ENCODE results near the gene WNT3A. TPM values are rescaled to one million over a fixed set of nuclear protein-coding genes. Genes with fewer than 3 reads are reported as not detected.

The WNT3A gene
- polyA plus RNA-seq, 3 donors = not detected

- WGBS (ENCODE audit: insufficient coverage) = 47% methylated on average over 12 of the region's 15 CpGs
- Mint-ChIP-seq H3K4me1 (peaks cover 42% of the 10 kb centered on the region), H3K27me3 (ENCODE audit: low read depth in 3 of 3) (peaks cover 0 to 4% (median 0%) of the 10 kb centered on the region in 3 donors), H3K9me3 (no peaks in the 10 kb centered on the region), H3K36me3 (peaks cover 38 to 49% of the 10 kb centered on the region in 2 donors), H3K4me3 (peak overlapping the region; percentile 28 to 75), H3K27ac (peak overlapping the region in 5 of 7 donors; percentile 10 to 83 (median 73))
- intact Hi-C loops (cut with micrococcal nuclease) = no loop called here
- no peaks in the 10 kb centered on the region for H3K27me3 ChIP-seq (ENCODE audit: control insufficient read depth in 2 of 2, insufficient read depth in 2 of 2, low read length in 2 of 2)
- peak overlapping the region; percentile 87 for H2AFZ ChIP-seq (ENCODE audit: insufficient read depth, low read depth, low read length, poor library complexity, severe bottlenecking)
- no peak for TF ChIP-seq CTCF (IDR thresholded peaks at IDR 0.05)
- peak overlapping the region; percentile 88 for H3K4me2 ChIP-seq (replicated peaks; ENCODE audit: extremely low read depth, low read length, poor library complexity, severe bottlenecking)
- DNase-seq = no peak
- H3K9ac ChIP-seq (ENCODE audit: insufficient read depth, low read length, poor library complexity, severe bottlenecking) = peak overlapping the region; percentile 84
- H3K79me2 ChIP-seq (ENCODE audit: insufficient read depth, low read length) = peaks cover 67% of the 10 kb centered on the region
- peak overlapping the region; percentile 57 to 90 (median 72) for H3K4me3 ChIP-seq (replicated peaks in 1 of 3; ENCODE audit: low read depth in 2 of 3, low read length in 3 of 3)
- H4K20me1 ChIP-seq (ENCODE audit: insufficient read depth, low read length) = peaks cover 53% of the 10 kb centered on the region
- peaks cover 41 to 51% of the 10 kb centered on the region in 2 donors for H3K36me3 ChIP-seq (replicated peaks in 1 of 2; ENCODE audit: control insufficient read depth in 1 of 2, insufficient read depth in 2 of 2, low read length in 2 of 2)
- no peaks in the 10 kb centered on the region for H3K9me3 ChIP-seq (replicated peaks in 1 of 2; ENCODE audit: control insufficient read depth in 1 of 2, insufficient read depth in 1 of 2, low read length in 2 of 2)
- H3K27ac ChIP-seq (ENCODE audit: low read depth in 1 of 2, low read length in 2 of 2) = peak overlapping the region in 1 of 2 donors; percentile 87
- peaks cover 36 to 53% of the 10 kb centered on the region in 2 donors for H3K4me1 ChIP-seq (ENCODE audit: control insufficient read depth in 1 of 2, insufficient read depth in 2 of 2, low read length in 2 of 2)
Observed at GRCh38 chr1:228101614-228101993, 94.8 kb downstream of the WNT3A start.

- Histone ChIP-seq H3K4me1 (ENCODE audit: control insufficient read depth in 1 of 2, insufficient read depth in 2 of 2, low read length in 2 of 2) (peaks cover 36 to 53% of the 10 kb centered on the region in 2 donors), H3K9me3 (replicated peaks in 1 of 2; ENCODE audit: control insufficient read depth in 1 of 2, insufficient read depth in 1 of 2, low read length in 2 of 2) (no peaks in the 10 kb centered on the region), H2AFZ (ENCODE audit: insufficient read depth, low read depth, low read length, poor library complexity, severe bottlenecking) (peak overlapping the region; percentile 87), H3K4me3 (replicated peaks in 1 of 3; ENCODE audit: low read depth in 2 of 3, low read length in 3 of 3) (peak overlapping the region; percentile 57 to 90 (median 72)), H3K36me3 (replicated peaks in 1 of 2; ENCODE audit: control insufficient read depth in 1 of 2, insufficient read depth in 2 of 2, low read length in 2 of 2) (peaks cover 44 to 51% of the 10 kb centered on the region in 2 donors), H3K79me2 (ENCODE audit: insufficient read depth, low read length) (peaks cover 66% of the 10 kb centered on the region), H3K4me2 (replicated peaks; ENCODE audit: extremely low read depth, low read length, poor library complexity, severe bottlenecking) (peak overlapping the region; percentile 88), H3K27me3 (ENCODE audit: control insufficient read depth in 2 of 2, insufficient read depth in 2 of 2, low read length in 2 of 2) (no peaks in the 10 kb centered on the region), H4K20me1 (ENCODE audit: insufficient read depth, low read length) (peaks cover 47% of the 10 kb centered on the region), H3K27ac (ENCODE audit: low read depth in 1 of 2, low read length in 2 of 2) (peak overlapping the region; percentile 78 to 87), H3K9ac (ENCODE audit: insufficient read depth, low read length, poor library complexity, severe bottlenecking) (peak overlapping the region; percentile 84)
- peak; percentile 18 for TF ChIP-seq CTCF (IDR thresholded peaks at IDR 0.05)
- Mint-ChIP-seq H3K4me1 (peaks cover 42% of the 10 kb centered on the region), H3K27ac (peak overlapping the region; percentile 19 to 89 (median 77)), H3K9me3 (no peaks in the 10 kb centered on the region), H3K27me3 (ENCODE audit: low read depth in 3 of 3) (peaks cover 0 to 4% (median 0%) of the 10 kb centered on the region in 3 donors), H3K4me3 (peak overlapping the region; percentile 81 to 90), H3K36me3 (peaks cover 39 to 49% of the 10 kb centered on the region in 2 donors)
- WGBS (ENCODE audit: insufficient coverage) = 10% methylated on average over 63 of the region's 73 CpGs
- DNase-seq = peak in 1 of 3 donors; percentile 52
- intact Hi-C loops (cut with micrococcal nuclease) = loop anchor here in 1 of 2 donors (2.0 kb wide), 1 partner anchor 13 kb away; no protein-coding TSS in a partner anchor
Observed at GRCh38 chr1:228101994-228102790, 95.4 kb downstream of the WNT3A start.
